ENCODE results near the gene KIF26A. TPM values are rescaled to one million over a fixed set of nuclear protein-coding genes. Genes with fewer than 3 reads are reported as not detected.

KIF26A gene
- total RNA-seq, 1 experiment from 2014 or later = 3.1 TPM

- H3K9me2 ChIP-seq (replicated peaks; ENCODE audit: low read length) = no peaks in the 10 kb centered on the region
- no peaks in the 10 kb centered on the region for H3K9me3 ChIP-seq (ENCODE audit: low read length)
- H3K4me1 ChIP-seq (ENCODE audit: insufficient read depth, low read length) = 0 out of 2 replicates have a peak, but pooled peaks cover 6% of the 10 kb centered on the region
- no peak for DNase-seq
- ChIA-PET POLR2A (ENCODE audit: unreplicated experiment) (no interaction called here), CTCF (no interaction called here)
- H3K27ac ChIP-seq (ENCODE audit: low read length) = no peak overlapping the region
- H3K27me3 ChIP-seq (ENCODE audit: low read length) = no peaks in the 10 kb centered on the region
- no peaks in the 10 kb centered on the region for H3K79me2 ChIP-seq (ENCODE audit: low read length)
- no peak overlapping the region for H2AFZ ChIP-seq (ENCODE audit: low read length)
- TF ChIP-seq CTCF (conservative IDR thresholded peaks at IDR 0.05; ENCODE audit: low read depth, low read length) (no peak), EZH2phosphoT487 (IDR thresholded peaks at IDR 0.05; ENCODE audit: borderline replicate concordance, low read length) (no peak), EZH2 (IDR thresholded peaks at IDR 0.05; ENCODE audit: low read length, unreplicated experiment) (no peak)
- H3K4me2 ChIP-seq (ENCODE audit: low read length) = no peak overlapping the region
- BruUV-seq (replicated peaks) = no TSS peak
- no peak overlapping the region for H3K9ac ChIP-seq (ENCODE audit: low read length)
- H3K36me3 ChIP-seq (ENCODE audit: low read depth, low read length) = no peaks in the 10 kb centered on the region
- ATAC-seq = no peak
- intact Hi-C loops (cut with micrococcal nuclease) = no loop called here
- no peaks in the 10 kb centered on the region for H4K20me1 ChIP-seq (ENCODE audit: low read length)
- H3F3A ChIP-seq (ENCODE audit: low read length, unreplicated experiment) = no peaks in the 10 kb centered on the region
- H3K4me3 ChIP-seq (ENCODE audit: low read length) = no peak overlapping the region
Observed at GRCh38 chr14:104169699-104170479, 31.5 kb downstream of the KIF26A start.

- DNase-seq (peak; percentile 51), ATAC-seq (peak; percentile 60)
- H3K9ac ChIP-seq (ENCODE audit: low read length) = no peak overlapping the region
- H3K36me3 ChIP-seq (ENCODE audit: low read depth, low read length) = no peaks in the 10 kb centered on the region
- POLR2A ChIA-PET (ENCODE audit: unreplicated experiment) = no interaction called here
- no TSS peak for BruUV-seq (replicated peaks)
- no peaks in the 10 kb centered on the region for H3K27me3 ChIP-seq (ENCODE audit: low read length)
- no peaks in the 10 kb centered on the region for H3K9me3 ChIP-seq (ENCODE audit: low read length)
- CTCF ChIA-PET = no interaction called here
- no peak for TF ChIP-seq CTCF (conservative IDR thresholded peaks at IDR 0.05; ENCODE audit: low read depth, low read length)
- no peak for TF ChIP-seq EZH2 (IDR thresholded peaks at IDR 0.05; ENCODE audit: low read length, unreplicated experiment)
- TF ChIP-seq EZH2phosphoT487 (IDR thresholded peaks at IDR 0.05; ENCODE audit: borderline replicate concordance, low read length) = no peak
- H3K9me2 ChIP-seq (replicated peaks; ENCODE audit: low read length) = no peaks in the 10 kb centered on the region
- peak overlapping the region; percentile 55 for H3K4me3 ChIP-seq (ENCODE audit: low read length)
- no peaks in the 10 kb centered on the region for H3F3A ChIP-seq (ENCODE audit: low read length, unreplicated experiment)
- H4K20me1 ChIP-seq (ENCODE audit: low read length) = no peaks in the 10 kb centered on the region
- H3K27ac ChIP-seq (ENCODE audit: low read length) = no peak overlapping the region
- peak overlapping the region; percentile 71 for H3K4me2 ChIP-seq (ENCODE audit: low read length)
- intact Hi-C loops (cut with micrococcal nuclease) = no loop called here
- 0 out of 2 replicates have a peak, but pooled peaks cover 6% of the 10 kb centered on the region for H3K4me1 ChIP-seq (ENCODE audit: insufficient read depth, low read length)
- H3K79me2 ChIP-seq (ENCODE audit: low read length) = no peaks in the 10 kb centered on the region
- H2AFZ ChIP-seq (ENCODE audit: low read length) = 0 out of 2 replicates have a peak overlapping the region, but pooled peaks have one; percentile 26
Observed at GRCh38 chr14:104171029-104171697, 32.8 kb downstream of the KIF26A start.

GRCh38 chr14:104171895-104172294 is 33.5 kb downstream of the KIF26A start:
- H3K9me2 ChIP-seq (replicated peaks; ENCODE audit: low read length) = no peaks in the 10 kb centered on the region
- CTCF ChIA-PET = no interaction called here
- peak; percentile 31 for ATAC-seq

More at GRCh38 chr14:104171895-104172294, 33.5 kb downstream of the KIF26A start:
- Histone ChIP-seq H3K4me3 (ENCODE audit: low read length) (peak overlapping the region; percentile 55), H4K20me1 (ENCODE audit: low read length) (no peaks in the 10 kb centered on the region), H2AFZ (ENCODE audit: low read length) (0 out of 2 replicates have a peak overlapping the region, but pooled peaks have one; percentile 26), H3K4me2 (ENCODE audit: low read length) (peak overlapping the region; percentile 71), H3K27ac (ENCODE audit: low read length) (no peak overlapping the region), H3K4me1 (ENCODE audit: insufficient read depth, low read length) (0 out of 2 replicates have a peak, but pooled peaks cover 6% of the 10 kb centered on the region), H3K9ac (ENCODE audit: low read length) (no peak overlapping the region), H3K27me3 (ENCODE audit: low read length) (no peaks in the 10 kb centered on the region), H3K79me2 (ENCODE audit: low read length) (no peaks in the 10 kb centered on the region), H3F3A (ENCODE audit: low read length, unreplicated experiment) (no peaks in the 10 kb centered on the region), H3K36me3 (ENCODE audit: low read depth, low read length) (no peaks in the 10 kb centered on the region), H3K9me3 (ENCODE audit: low read length) (no peaks in the 10 kb centered on the region)
- TF ChIP-seq EZH2phosphoT487 (IDR thresholded peaks at IDR 0.05; ENCODE audit: borderline replicate concordance, low read length) (no peak), EZH2 (IDR thresholded peaks at IDR 0.05; ENCODE audit: low read length, unreplicated experiment) (no peak), CTCF (conservative IDR thresholded peaks at IDR 0.05; ENCODE audit: low read depth, low read length) (no peak)
- no peak for DNase-seq
- intact Hi-C loops (cut with micrococcal nuclease) = no loop called here
- BruUV-seq (replicated peaks) = no TSS peak
- POLR2A ChIA-PET (ENCODE audit: unreplicated experiment) = no interaction called here
